ENCODE data around the gene KIAA1958.

GRCh38 chr9:112694706-112695555 is 208.3 kb downstream of the KIAA1958 start:
- TF ChIP-seq, protein P1, sequence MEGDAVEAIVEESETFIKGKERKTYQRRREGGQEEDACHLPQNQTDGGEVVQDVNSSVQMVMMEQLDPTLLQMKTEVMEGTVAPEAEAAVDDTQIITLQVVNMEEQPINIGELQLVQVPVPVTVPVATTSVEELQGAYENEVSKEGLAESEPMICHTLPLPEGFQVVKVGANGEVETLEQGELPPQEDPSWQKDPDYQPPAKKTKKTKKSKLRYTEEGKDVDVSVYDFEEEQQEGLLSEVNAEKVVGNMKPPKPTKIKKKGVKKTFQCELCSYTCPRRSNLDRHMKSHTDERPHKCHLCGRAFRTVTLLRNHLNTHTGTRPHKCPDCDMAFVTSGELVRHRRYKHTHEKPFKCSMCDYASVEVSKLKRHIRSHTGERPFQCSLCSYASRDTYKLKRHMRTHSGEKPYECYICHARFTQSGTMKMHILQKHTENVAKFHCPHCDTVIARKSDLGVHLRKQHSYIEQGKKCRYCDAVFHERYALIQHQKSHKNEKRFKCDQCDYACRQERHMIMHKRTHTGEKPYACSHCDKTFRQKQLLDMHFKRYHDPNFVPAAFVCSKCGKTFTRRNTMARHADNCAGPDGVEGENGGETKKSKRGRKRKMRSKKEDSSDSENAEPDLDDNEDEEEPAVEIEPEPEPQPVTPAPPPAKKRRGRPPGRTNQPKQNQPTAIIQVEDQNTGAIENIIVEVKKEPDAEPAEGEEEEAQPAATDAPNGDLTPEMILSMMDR (IDR thresholded peaks at IDR 0.05): no peak
- TF ChIP-seq POLR2A (IDR thresholded peaks at IDR 0.05) (no peak), EP300 (IDR thresholded peaks at IDR 0.05) (no peak)

Data from suprapubic skin (tissue), 3 donors.